Measurements from ENCODE around the gene SETBP1. TPM values are rescaled to one million over a fixed set of nuclear protein-coding genes. Genes with fewer than 3 reads are reported as not detected.

SETBP1 gene
- total and polyA plus RNA-seq, 9 of the 15 experiments (the other 6 are each of a cell fraction or from before 2014, with no cell fraction given): under 0.01 to 0.13 (median 0.04) TPM

GRCh38 chr18:45083226-45083855 is 402.7 kb downstream of the SETBP1 start (continued):
- no peak for TF ChIP-seq ZNF23 (CRISPR knock-in tag; IDR thresholded peaks at IDR 0.05)
- TF ChIP-seq BMI1 (IDR thresholded peaks at IDR 0.05; ENCODE audit: low read length): no peak
- no peak for TF ChIP-seq RBM25 (IDR thresholded peaks at IDR 0.05; ENCODE audit: low read depth, low read length, severe bottlenecking)
- no peak for TF ChIP-seq PML (IDR thresholded peaks at IDR 0.05; ENCODE audit: low read length)
- no peak for TF ChIP-seq RBM15 (IDR thresholded peaks at IDR 0.05; ENCODE audit: insufficient read depth, low read length)
- no peak for TF ChIP-seq SLC30A9 (CRISPR knock-in tag; IDR thresholded peaks at IDR 0.05)
- TF ChIP-seq E2F4 (CRISPR knock-in tag; IDR thresholded peaks at IDR 0.05; ENCODE audit: low read depth): no peak
- no peak for TF ChIP-seq ZNF780A (CRISPR knock-in tag; IDR thresholded peaks at IDR 0.05)
- no peak for TF ChIP-seq EHMT2 (IDR thresholded peaks at IDR 0.05)
- TF ChIP-seq ZEB2 (IDR thresholded peaks at IDR 0.05): no peak
- TF ChIP-seq GTF2A2 (tag; IDR thresholded peaks at IDR 0.05): no peak

- H3K36me3 ChIP-seq (ENCODE audit: control insufficient read depth, insufficient read depth, low read length): no peaks in the 10 kb centered on the region
- H2AFZ ChIP-seq (ENCODE audit: low read depth, low read length): no peak overlapping the region
- no peaks in the 10 kb centered on the region for H4K20me1 ChIP-seq (replicated peaks; ENCODE audit: control insufficient read depth, insufficient read depth, low read length)
- H3K9me3 ChIP-seq (replicated peaks; ENCODE audit: control insufficient read depth, insufficient read depth, low read depth, low read length): no peaks in the 10 kb centered on the region
- TF ChIP-seq BHLHE40 (IDR thresholded peaks at IDR 0.05; ENCODE audit: low read length) (no peak), TGIF2 (CRISPR knock-in tag; IDR thresholded peaks at IDR 0.05) (no peak), ZFP36 (IDR thresholded peaks at IDR 0.05; ENCODE audit: low read depth, low read length, partially characterized antibody) (no peak), MAFF (IDR thresholded peaks at IDR 0.05; ENCODE audit: low read length) (no peak), PKNOX1 (IDR thresholded peaks at IDR 0.05) (no peak), MCM7 (IDR thresholded peaks at IDR 0.05) (no peak), ATF7 (IDR thresholded peaks at IDR 0.05) (no peak), CHD2 (IDR thresholded peaks at IDR 0.05; ENCODE audit: low read depth, low read length) (no peak), GABPB1 (CRISPR knock-in tag; IDR thresholded peaks at IDR 0.05) (no peak), POLR2AphosphoS2 (IDR thresholded peaks at IDR 0.05; ENCODE audit: low read length) (no peak), CC2D1A (IDR thresholded peaks at IDR 0.05) (no peak), ZNF778 (CRISPR knock-in tag; IDR thresholded peaks at IDR 0.05) (no peak)
- H3K27ac ChIP-seq (ENCODE audit: extremely low read depth, low read depth, low read length): no peak overlapping the region
- 2% methylated on average over 8 of the region's 13 CpGs for WGBS (ENCODE audit: insufficient coverage, low coverage, missing lambda C conversion rate)
- POLR2A ChIA-PET: no interaction called here
- H3K9me1 ChIP-seq (ENCODE audit: control insufficient read depth, insufficient read depth, low read length): no peaks in the 10 kb centered on the region
- H3K4me2 ChIP-seq (ENCODE audit: insufficient read depth, low read length): no peak overlapping the region
- no peaks in the 10 kb centered on the region; a peak in 1 of 5 replicates for H3K4me1 ChIP-seq (replicated peaks in 1 of 2; ENCODE audit: control insufficient read depth in 2 of 2, insufficient read depth in 2 of 2, low read length in 2 of 2)
- ATAC-seq (no peak), FAIRE-seq (no peak), DNase-seq (ENCODE audit: extremely low read depth in 1 of 4, low spot score in 3 of 4) (no peak)
- no peak overlapping the region for H3K4me3 ChIP-seq
- H3K79me2 ChIP-seq (ENCODE audit: control insufficient read depth, insufficient read depth, low read length): no peaks in the 10 kb centered on the region
- H3K9ac ChIP-seq (ENCODE audit: insufficient read depth in 1 of 2, low read depth in 2 of 2, low read length in 2 of 2): no peak overlapping the region
- BruUV-seq (replicated peaks): no TSS peak
- CTCF ChIA-PET (ENCODE audit: low intra/inter-chr PET ratio): no interaction called here
- H3K27me3 ChIP-seq (ENCODE audit: control insufficient read depth in 2 of 2, insufficient read depth in 2 of 2, low read length in 2 of 2): no peaks in the 10 kb centered on the region
- intact Hi-C loops (cut with micrococcal nuclease) (no loop called here), in situ Hi-C loops (cut with MboI) (no loop called here)
These were observed 403.5 kb downstream of the SETBP1 start for GRCh38 chr18:45084206-45084605.
